ENCODE results near the gene CCDC187. TPM values are rescaled to one million over a fixed set of nuclear protein-coding genes. Genes with fewer than 3 reads are reported as not detected.
"Not testable (repeated sequence)": the region's sequence is repeated elsewhere in the genome, so short reads cannot be mapped to it uniquely, and the experiment has no call there.

CCDC187 gene
- total and polyA plus RNA-seq, 2 of the 8 experiments (the other 6 are each of a cell fraction or from before 2014, with no cell fraction given): 0.02 TPM; not detected in 1

GRCh38 chr9:136267261-136268111 is 36.4 kb downstream of the CCDC187 start (continued):
- TF ChIP-seq PHF8 (conservative IDR thresholded peaks at IDR 0.05; ENCODE audit: low read depth, low read length) (peak; percentile 84; the same call in 1 of the 2 replicates), SRF (IDR thresholded peaks at IDR 0.05; ENCODE audit: low read depth, low read length) (no peak)

- H4K5ac ChIP-seq (ENCODE audit: insufficient read length, low read depth, low read length); H4K8ac ChIP-seq (ENCODE audit: extremely low read depth, insufficient read depth, low read length); H3K18ac ChIP-seq (ENCODE audit: extremely low read depth, low read length); H2BK12ac ChIP-seq (ENCODE audit: low read depth, low read length); H3K23ac ChIP-seq (ENCODE audit: insufficient read length); H4K20me1 ChIP-seq (replicated peaks in 1 of 2; ENCODE audit: control insufficient read depth in 1 of 2, insufficient read depth in 2 of 2, low read length in 2 of 2); H2AK5ac ChIP-seq (ENCODE audit: low read depth, low read length); H3K14ac ChIP-seq (ENCODE audit: insufficient read length); H2BK120ac ChIP-seq (replicated peaks; ENCODE audit: low read depth, low read length); H2BK5ac ChIP-seq (ENCODE audit: low read depth, low read length); H3K79me2 ChIP-seq (ENCODE audit: control insufficient read depth in 1 of 2, insufficient read depth in 2 of 2, low read length in 2 of 2); DNase-seq (ENCODE audit: low read depth in 1 of 2, low spot score in 2 of 2); H2BK20ac ChIP-seq (ENCODE audit: low read length); H3K56ac ChIP-seq (replicated peaks; ENCODE audit: insufficient read length, low read depth, low read length); H3K27me3 ChIP-seq (replicated peaks in 1 of 4; ENCODE audit: control insufficient read depth in 3 of 4, extremely low read depth in 1 of 4, insufficient read depth in 3 of 4, low read length in 3 of 4); H3K27ac ChIP-seq (ENCODE audit: low read depth, low read length); H3K4ac ChIP-seq (replicated peaks; ENCODE audit: insufficient read length, low read depth, low read length); H3K36me3 ChIP-seq (ENCODE audit: control insufficient read depth in 2 of 4, insufficient read depth in 4 of 4, low read length in 3 of 4); H3K9me3 ChIP-seq (ENCODE audit: insufficient read depth in 2 of 2, low read depth in 1 of 2, low read length in 1 of 2); FAIRE-seq; H2BK15ac ChIP-seq (ENCODE audit: low read length); H3K79me1 ChIP-seq (ENCODE audit: low read depth, low read length); H4K91ac ChIP-seq (replicated peaks; ENCODE audit: insufficient read length, low read length); H3K9ac ChIP-seq (replicated peaks in 1 of 4; ENCODE audit: extremely low read depth in 1 of 4, low read depth in 3 of 4, low read length in 3 of 4); H3K23me2 ChIP-seq (ENCODE audit: low read depth, low read length): not testable (repeated sequence)
- H3K4me2 ChIP-seq (ENCODE audit: insufficient read depth in 1 of 2, low read depth in 2 of 2, low read length in 2 of 2): peak overlapping the region in 1 of 2 experiments; percentile 65; a peak in 1 of 4 replicates
- POLR2A ChIA-PET (ENCODE audit: partially characterized antibody): interaction anchor here (0.7 to 1.2 kb wide), 4 partner anchors 18 to 33 kb away, joined by 3 to 6 read pairs (median 3); partner anchors contain the start of gene QSOX2
- CTCF ChIA-PET (ENCODE audit: partially characterized antibody): interaction anchor here (0.7 to 6.0 kb wide), 8 partner anchors 9 to 265 kb away, joined by 3 to 40 read pairs (median 8); no protein-coding TSS in a partner anchor
- H2AFZ ChIP-seq (ENCODE audit: low read length): 0 out of 2 replicates have a peak overlapping the region, but pooled peaks have one; percentile 98
- WGBS, 2 experiments (ENCODE audit: extremely low coverage in 1 of 2, insufficient coverage in 1 of 2, insufficient read length in 1 of 2, insufficient replicate concordance in 2 of 2, low coverage in 1 of 2, low lambda C conversion rate in 2 of 2, missing lambda C conversion rate in 1 of 2): 87% methylated on average over 18 of the region's 18 CpGs; no CpG with 5 or more reads in 1 of the 2 experiments
- H3K4me3 ChIP-seq (ENCODE audit: extremely low read depth in 1 of 4, insufficient read depth in 2 of 4, low read depth in 3 of 4, low read length in 4 of 4): peak overlapping the region in 1 of 4 experiments; percentile 78; a peak in 1 of 8 replicates
- H3K4me1 ChIP-seq (replicated peaks in 1 of 4; ENCODE audit: control insufficient read depth in 3 of 4, insufficient read depth in 4 of 4, low read length in 3 of 4): peaks cover 0 to 17% (median 6%) of the 10 kb centered on the region in 4 experiments; a peak in 5 of 7 replicates
These were observed 37.3 kb downstream of the CCDC187 start for GRCh38 chr9:136266641-136267040.
